Epidermal melanocyte (primary cell): ENCODE measurements around the gene PXYLP1.

ENCODE experiments used
- DNase-seq: peaks from one replicate; pipeline ENCODE4 v3.0.0; 2011; ENCODE audit warnings: low spot score; ENCODE audit not compliant: insufficient read length

PXYLP1 gene

GRCh38 chr3:141343865-141344271 is 112.2 kb downstream of the PXYLP1 start:
- no peak for DNase-seq
